Central memory CD8-positive, alpha-beta T cell (primary cell): ENCODE data around the gene KCNAB2.
"Not testable (repeated sequence)": the region's sequence is repeated elsewhere in the genome, so short reads cannot be mapped to it uniquely, and the experiment has no call there.

ENCODE experiments used
- ATAC-seq: fragments of 150-1000 bp; cut with Tn5 transposase; replicated peaks from 2 replicates; pipeline ENCODE4 v1.10.0; 2022; ENCODE audit warnings: mild to moderate bottlenecking, moderate FRiP score, moderate number of reproducible peaks; ENCODE audit not compliant: poor library complexity, severe bottlenecking; ENCODE audit errors: extremely low read depth
- DNase-seq, 2 donors: peaks; one replicate each; pipeline ENCODE4 v3.0.0; 2021; ENCODE audit warnings: low spot score in 2 of 2
- H3K27ac Mint-ChIP-seq: one replicate; pipeline ENCODE4 v1.8.0; 2022; ENCODE audit warnings: low read depth, mild to moderate bottlenecking, moderate library complexity, mixed read lengths
- H3K27me3 Mint-ChIP-seq: one replicate; pipeline ENCODE4 v1.8.0; 2022; ENCODE audit warnings: mixed read lengths
- H3K36me3 Mint-ChIP-seq: one replicate; pipeline ENCODE4 v1.8.0; 2022; ENCODE audit warnings: mild to moderate bottlenecking, moderate library complexity, mixed read lengths; ENCODE audit not compliant: insufficient read depth
- H3K4me1 Mint-ChIP-seq: one replicate; pipeline ENCODE4 v1.8.0; 2022; ENCODE audit warnings: mixed read lengths
- H3K4me3 Mint-ChIP-seq: one replicate; pipeline ENCODE4 v1.8.0; 2022; ENCODE audit warnings: mild to moderate bottlenecking, moderate library complexity, mixed read lengths
- H3K9me3 Mint-ChIP-seq: one replicate; pipeline ENCODE4 v1.8.0; 2022; ENCODE audit warnings: mixed read lengths

KCNAB2 gene

GRCh38 chr1:6072774-6073479 is 27.2 kb downstream of the KCNAB2 start:
- no peaks in the 10 kb centered on the region for H3K9me3 Mint-ChIP-seq
- H3K4me1 Mint-ChIP-seq: peaks cover 7% of the 10 kb centered on the region
- ATAC-seq (no peak), DNase-seq (no peak)
- H3K36me3 Mint-ChIP-seq: peaks cover 19% of the 10 kb centered on the region
- no peaks in the 10 kb centered on the region for H3K27me3 Mint-ChIP-seq
- no peak overlapping the region for H3K4me3 Mint-ChIP-seq
- no peak overlapping the region for H3K27ac Mint-ChIP-seq

GRCh38 chr1:6073480-6074053 is 27.9 kb downstream of the KCNAB2 start:
- DNase-seq: no peak
- ATAC-seq: no peak
- Mint-ChIP-seq H3K27me3 (no peaks in the 10 kb centered on the region), H3K36me3 (peaks cover 21% of the 10 kb centered on the region), H3K27ac (no peak overlapping the region), H3K9me3 (no peaks in the 10 kb centered on the region), H3K4me3 (no peak overlapping the region), H3K4me1 (peaks cover 13% of the 10 kb centered on the region)

GRCh38 chr1:6074192-6074901 is 28.7 kb downstream of the KCNAB2 start:
- Mint-ChIP-seq H3K27ac (no peak overlapping the region), H3K9me3 (no peaks in the 10 kb centered on the region), H3K27me3 (no peaks in the 10 kb centered on the region), H3K36me3 (peaks cover 25% of the 10 kb centered on the region), H3K4me1 (peaks cover 17% of the 10 kb centered on the region), H3K4me3 (no peak overlapping the region)
- DNase-seq (no peak), ATAC-seq (no peak)

- no peak overlapping the region for H3K27ac Mint-ChIP-seq
- peaks cover 29% of the 10 kb centered on the region for H3K36me3 Mint-ChIP-seq
- DNase-seq (no peak), ATAC-seq (no peak)
- H3K27me3 Mint-ChIP-seq: no peaks in the 10 kb centered on the region
- H3K4me1 Mint-ChIP-seq: peaks cover 17% of the 10 kb centered on the region
- no peaks in the 10 kb centered on the region for H3K9me3 Mint-ChIP-seq
- no peak overlapping the region for H3K4me3 Mint-ChIP-seq
Observed at GRCh38 chr1:6075748-6076147, 30.1 kb downstream of the KCNAB2 start.

GRCh38 chr1:6077061-6077460 is 31.4 kb downstream of the KCNAB2 start:
- H3K4me3 Mint-ChIP-seq, H3K27me3 Mint-ChIP-seq, ATAC-seq, H3K9me3 Mint-ChIP-seq, DNase-seq: not testable (repeated sequence)
- peaks cover 17% of the 10 kb centered on the region for H3K4me1 Mint-ChIP-seq
- H3K27ac Mint-ChIP-seq: peak overlapping the region; percentile 53
- H3K36me3 Mint-ChIP-seq: peaks cover 29% of the 10 kb centered on the region

- ATAC-seq (no peak), DNase-seq (no peak)
- no peak overlapping the region for H3K27ac Mint-ChIP-seq
- H3K36me3 Mint-ChIP-seq: peaks cover 32% of the 10 kb centered on the region
- H3K4me3 Mint-ChIP-seq: no peak overlapping the region
- no peaks in the 10 kb centered on the region for H3K9me3 Mint-ChIP-seq
- H3K4me1 Mint-ChIP-seq: peaks cover 17% of the 10 kb centered on the region
- no peaks in the 10 kb centered on the region for H3K27me3 Mint-ChIP-seq
Observed at GRCh38 chr1:6077506-6077905, 31.8 kb downstream of the KCNAB2 start.

GRCh38 chr1:6077919-6078318 is 32.2 kb downstream of the KCNAB2 start:
- Mint-ChIP-seq H3K36me3 (peaks cover 35% of the 10 kb centered on the region), H3K27ac (no peak overlapping the region), H3K27me3 (no peaks in the 10 kb centered on the region), H3K4me3 (no peak overlapping the region), H3K9me3 (no peaks in the 10 kb centered on the region), H3K4me1 (peaks cover 17% of the 10 kb centered on the region)
- DNase-seq: no peak
- no peak for ATAC-seq

GRCh38 chr1:6080469-6080868 is 34.8 kb downstream of the KCNAB2 start:
- ATAC-seq: no peak

GRCh38 chr1:6081901-6082300 is 36.2 kb downstream of the KCNAB2 start:
- DNase-seq (no peak), ATAC-seq (no peak)
- peak overlapping the region; percentile 41 for H3K27ac Mint-ChIP-seq
- H3K27me3 Mint-ChIP-seq: no peaks in the 10 kb centered on the region
- peaks cover 36% of the 10 kb centered on the region for H3K36me3 Mint-ChIP-seq
- H3K4me1 Mint-ChIP-seq: peaks cover 11% of the 10 kb centered on the region
- H3K4me3 Mint-ChIP-seq: no peak overlapping the region
- no peaks in the 10 kb centered on the region for H3K9me3 Mint-ChIP-seq

More at GRCh38 chr1:6080469-6080868, 34.8 kb downstream of the KCNAB2 start:
- DNase-seq: no peak
- no peaks in the 10 kb centered on the region for H3K27me3 Mint-ChIP-seq
- no peak overlapping the region for H3K4me3 Mint-ChIP-seq
- no peaks in the 10 kb centered on the region for H3K9me3 Mint-ChIP-seq
- peaks cover 11% of the 10 kb centered on the region for H3K4me1 Mint-ChIP-seq
- H3K27ac Mint-ChIP-seq: no peak overlapping the region
- peaks cover 35% of the 10 kb centered on the region for H3K36me3 Mint-ChIP-seq

- Mint-ChIP-seq H3K9me3 (no peaks in the 10 kb centered on the region), H3K4me3 (no peak overlapping the region), H3K27ac (peak overlapping the region; percentile 41), H3K36me3 (peaks cover 40% of the 10 kb centered on the region), H3K4me1 (peaks cover 11% of the 10 kb centered on the region), H3K27me3 (no peaks in the 10 kb centered on the region)
- no peak for ATAC-seq
- no peak for DNase-seq
Observed at GRCh38 chr1:6082430-6082971, 36.8 kb downstream of the KCNAB2 start.

- ATAC-seq (no peak), DNase-seq (no peak)
- Mint-ChIP-seq H3K4me3 (no peak overlapping the region), H3K27ac (no peak overlapping the region), H3K36me3 (peaks cover 42% of the 10 kb centered on the region), H3K9me3 (no peaks in the 10 kb centered on the region), H3K27me3 (no peaks in the 10 kb centered on the region), H3K4me1 (peaks cover 6% of the 10 kb centered on the region)
Observed at GRCh38 chr1:6083385-6083784, 37.7 kb downstream of the KCNAB2 start.

GRCh38 chr1:6083801-6084446 is 38.2 kb downstream of the KCNAB2 start:
- no peak for ATAC-seq
- peaks cover under 1% of the 10 kb centered on the region for H3K4me1 Mint-ChIP-seq
- H3K27ac Mint-ChIP-seq: no peak overlapping the region
- no peaks in the 10 kb centered on the region for H3K9me3 Mint-ChIP-seq
- DNase-seq: no peak
- no peak overlapping the region for H3K4me3 Mint-ChIP-seq
- peaks cover 38% of the 10 kb centered on the region for H3K36me3 Mint-ChIP-seq
- no peaks in the 10 kb centered on the region for H3K27me3 Mint-ChIP-seq
